Nephron (organoid): ENCODE measurements around the gene NOC4L.

Source experiments
- H3K27ac Mint-ChIP-seq, 3 experiments: 2 replicates each; pipeline ENCODE4 v1.8.0; 2020; ENCODE audit warnings: mixed read lengths in 3 of 3, mild to moderate bottlenecking in 2 of 3, moderate library complexity in 1 of 3
- H3K27me3 Mint-ChIP-seq: 2 replicates; pipeline ENCODE4 v1.8.0; 2021; ENCODE audit warnings: low read depth, mild to moderate bottlenecking, moderate library complexity, mixed read lengths
- H3K36me3 Mint-ChIP-seq: 2 replicates; pipeline ENCODE4 v1.8.0; 2020; ENCODE audit warnings: low read depth, mixed read lengths
- H3K4me1 Mint-ChIP-seq: 2 replicates; pipeline ENCODE4 v1.8.0; 2020; ENCODE audit warnings: mixed read lengths
- H3K4me3 Mint-ChIP-seq, 3 experiments: 2 replicates each; pipeline ENCODE4 v1.8.0; 2020; ENCODE audit warnings: mild to moderate bottlenecking in 3 of 3, mixed read lengths in 3 of 3, moderate library complexity in 2 of 3
- H3K9me3 Mint-ChIP-seq: 2 replicates; pipeline ENCODE4 v1.8.0; 2020; ENCODE audit warnings: mixed read lengths
- TF ChIP-seq, protein P1 (sequence below), 3 experiments: fragments of 200-600 bp; sonication (generic); IDR thresholded peaks; one replicate each; pipeline ENCODE4 v1.5.0; 2021; ENCODE audit warnings: antibody characterized with exemption in 3 of 3; ENCODE audit not compliant: unreplicated experiment in 3 of 3

NOC4L gene

DNA sequence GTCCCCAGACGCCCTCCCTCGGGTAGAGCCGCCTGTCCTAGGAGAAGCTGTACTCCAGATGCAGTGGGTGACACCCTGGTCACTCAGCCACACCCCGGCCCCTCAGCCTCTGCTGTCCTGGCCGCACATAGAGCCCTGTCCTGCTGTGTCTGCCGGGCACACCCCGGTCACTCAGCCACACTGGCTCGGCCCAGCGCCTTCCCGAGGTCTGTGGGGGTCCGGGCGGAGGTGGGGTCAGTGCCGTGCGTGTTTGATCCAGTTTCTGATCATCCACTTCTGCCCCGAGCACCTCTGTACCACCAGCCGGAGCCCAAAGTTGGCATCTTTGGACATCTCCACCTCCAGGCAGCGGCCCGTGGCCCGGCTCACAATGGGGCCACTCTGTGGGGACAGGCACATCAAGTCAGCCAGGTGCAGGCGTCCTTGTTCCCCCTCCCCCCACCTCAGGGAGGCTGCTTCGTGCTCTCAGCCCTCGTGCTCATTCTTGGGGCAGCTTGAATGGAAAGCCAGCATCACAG lies 52.7 kb downstream of the NOC4L start:
- Mint-ChIP-seq H3K9me3 (peaks cover 7% of the 10 kb centered on the region), H3K27me3 (peaks cover 46% of the 10 kb centered on the region), H3K36me3 (no peaks in the 10 kb centered on the region), H3K27ac (no peak overlapping the region), H3K4me1 (no peaks in the 10 kb centered on the region), H3K4me3 (no peak overlapping the region)
- TF ChIP-seq, protein P1, sequence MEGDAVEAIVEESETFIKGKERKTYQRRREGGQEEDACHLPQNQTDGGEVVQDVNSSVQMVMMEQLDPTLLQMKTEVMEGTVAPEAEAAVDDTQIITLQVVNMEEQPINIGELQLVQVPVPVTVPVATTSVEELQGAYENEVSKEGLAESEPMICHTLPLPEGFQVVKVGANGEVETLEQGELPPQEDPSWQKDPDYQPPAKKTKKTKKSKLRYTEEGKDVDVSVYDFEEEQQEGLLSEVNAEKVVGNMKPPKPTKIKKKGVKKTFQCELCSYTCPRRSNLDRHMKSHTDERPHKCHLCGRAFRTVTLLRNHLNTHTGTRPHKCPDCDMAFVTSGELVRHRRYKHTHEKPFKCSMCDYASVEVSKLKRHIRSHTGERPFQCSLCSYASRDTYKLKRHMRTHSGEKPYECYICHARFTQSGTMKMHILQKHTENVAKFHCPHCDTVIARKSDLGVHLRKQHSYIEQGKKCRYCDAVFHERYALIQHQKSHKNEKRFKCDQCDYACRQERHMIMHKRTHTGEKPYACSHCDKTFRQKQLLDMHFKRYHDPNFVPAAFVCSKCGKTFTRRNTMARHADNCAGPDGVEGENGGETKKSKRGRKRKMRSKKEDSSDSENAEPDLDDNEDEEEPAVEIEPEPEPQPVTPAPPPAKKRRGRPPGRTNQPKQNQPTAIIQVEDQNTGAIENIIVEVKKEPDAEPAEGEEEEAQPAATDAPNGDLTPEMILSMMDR (IDR thresholded peaks at IDR 0.05; ENCODE audit: unreplicated experiment in 3 of 3): no peak

DNA sequence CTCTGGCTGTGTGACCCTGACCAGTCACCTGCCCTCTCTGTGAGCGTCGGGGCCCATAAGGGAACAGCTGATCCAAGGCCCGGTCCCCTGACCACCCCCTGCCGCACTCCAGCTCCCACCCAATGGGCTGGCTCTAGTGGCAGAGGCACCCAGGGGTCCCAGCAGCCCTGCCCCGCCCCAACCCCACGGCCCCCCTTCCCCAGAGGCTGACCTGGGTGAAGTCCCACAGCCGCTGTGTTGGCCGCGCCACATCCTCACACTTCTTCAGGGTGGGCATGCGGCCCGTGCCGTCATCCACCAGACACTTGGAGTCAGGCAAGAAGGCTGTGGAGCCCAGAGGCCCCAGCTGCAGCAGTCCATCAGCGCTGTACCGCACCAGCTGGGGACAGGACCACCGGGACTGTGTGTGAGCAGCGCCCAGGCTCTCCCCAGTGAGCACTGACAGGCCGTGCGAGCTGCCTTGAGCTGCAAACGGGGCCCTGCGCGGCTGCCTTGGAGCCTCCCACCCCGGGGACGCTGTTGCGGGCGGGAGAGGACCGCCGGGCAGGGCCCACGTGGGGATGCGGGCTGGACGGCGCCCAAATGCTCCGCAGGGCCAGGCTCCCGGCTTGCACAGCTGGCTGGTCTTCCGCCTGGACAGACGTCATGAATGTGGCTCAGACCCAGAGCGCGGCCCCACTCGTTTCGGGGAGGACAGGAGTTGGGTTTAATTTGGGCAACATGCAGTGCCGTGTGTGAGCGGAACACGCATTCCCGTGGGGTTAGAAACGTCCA lies 53.5 kb downstream of the NOC4L start:
- TF ChIP-seq, protein P1 (IDR thresholded peaks at IDR 0.05; ENCODE audit: unreplicated experiment in 3 of 3): no peak
- no peaks in the 10 kb centered on the region for H3K36me3 Mint-ChIP-seq
- peaks cover 48% of the 10 kb centered on the region for H3K27me3 Mint-ChIP-seq
- no peaks in the 10 kb centered on the region for H3K4me1 Mint-ChIP-seq
- H3K4me3 Mint-ChIP-seq: no peak overlapping the region
- no peak overlapping the region for H3K27ac Mint-ChIP-seq
- peaks cover 7% of the 10 kb centered on the region for H3K9me3 Mint-ChIP-seq

DNA sequence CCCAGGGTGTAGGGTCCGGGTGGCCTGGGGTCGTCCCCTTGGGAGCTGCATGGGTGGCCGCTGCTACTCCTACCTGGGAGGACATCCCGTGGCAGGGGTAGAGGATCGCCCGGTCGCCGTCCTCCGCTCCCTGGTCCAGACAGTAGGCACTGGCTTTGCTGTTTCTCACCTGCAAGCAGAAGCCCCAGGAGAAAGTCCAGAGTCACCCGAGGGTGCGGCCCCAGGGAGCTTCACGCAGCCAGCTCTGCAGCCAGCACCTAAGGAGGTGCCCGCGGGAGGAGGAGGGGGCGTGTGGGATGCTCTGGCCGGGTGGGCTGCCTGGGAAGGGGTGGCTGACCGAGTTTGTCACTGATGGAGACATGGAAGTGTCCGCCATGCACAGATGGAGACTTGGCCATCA lies 54.8 kb downstream of the NOC4L start:
- H3K36me3 Mint-ChIP-seq: no peaks in the 10 kb centered on the region
- peaks cover 3% of the 10 kb centered on the region for H3K4me1 Mint-ChIP-seq
- TF ChIP-seq, protein P1 (IDR thresholded peaks at IDR 0.05; ENCODE audit: unreplicated experiment in 3 of 3): no peak
- H3K4me3 Mint-ChIP-seq: no peak overlapping the region
- no peak overlapping the region for H3K27ac Mint-ChIP-seq
- peaks cover 3% of the 10 kb centered on the region for H3K9me3 Mint-ChIP-seq
- peaks cover 44% of the 10 kb centered on the region for H3K27me3 Mint-ChIP-seq

DNA sequence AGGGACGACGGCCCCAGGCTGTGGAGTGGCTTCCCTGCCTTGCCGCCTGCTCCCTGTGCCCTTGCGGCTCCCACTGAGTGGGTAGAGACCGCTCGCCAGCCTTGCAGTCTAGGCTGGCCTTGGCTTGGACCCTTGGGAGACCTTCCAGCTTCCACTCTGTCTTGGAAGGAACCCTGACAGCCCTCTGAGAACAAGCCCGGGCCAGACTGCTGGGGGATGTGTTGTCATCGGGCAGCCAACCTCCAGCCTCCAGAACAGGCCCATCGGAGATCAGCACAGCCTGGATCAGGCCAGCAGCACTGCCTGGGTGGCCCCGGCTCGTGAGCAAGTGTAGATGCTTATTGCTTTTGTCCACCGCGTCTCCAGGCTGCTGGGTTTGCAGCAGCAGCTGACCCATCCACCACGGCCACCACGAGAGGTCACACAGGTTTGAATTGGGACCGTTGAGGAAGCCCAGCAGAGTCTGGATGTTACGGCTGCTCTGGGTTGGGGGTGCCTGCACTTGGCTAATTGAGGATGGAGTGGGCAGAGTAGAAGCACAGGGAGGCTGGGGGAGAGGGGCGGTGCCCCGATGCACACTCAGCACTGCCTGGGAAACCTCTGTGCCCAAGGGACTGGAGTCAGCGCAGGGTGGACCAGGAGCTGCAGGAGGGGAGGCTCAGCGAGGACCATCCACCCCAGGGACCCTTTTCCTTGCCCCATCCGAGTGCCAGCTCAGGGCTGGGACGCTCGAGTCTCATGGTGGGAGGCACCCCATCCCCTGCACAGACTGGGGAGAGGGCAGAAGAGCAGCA lies 55.5 kb downstream of the NOC4L start:
- H3K36me3 Mint-ChIP-seq: no peaks in the 10 kb centered on the region
- H3K27me3 Mint-ChIP-seq: peaks cover 44% of the 10 kb centered on the region
- H3K4me1 Mint-ChIP-seq: peaks cover 9% of the 10 kb centered on the region
- TF ChIP-seq, protein P1 (IDR thresholded peaks at IDR 0.05; ENCODE audit: unreplicated experiment in 3 of 3): no peak
- no peak overlapping the region for H3K4me3 Mint-ChIP-seq
- H3K9me3 Mint-ChIP-seq: no peaks in the 10 kb centered on the region
- no peak overlapping the region for H3K27ac Mint-ChIP-seq

DNA sequence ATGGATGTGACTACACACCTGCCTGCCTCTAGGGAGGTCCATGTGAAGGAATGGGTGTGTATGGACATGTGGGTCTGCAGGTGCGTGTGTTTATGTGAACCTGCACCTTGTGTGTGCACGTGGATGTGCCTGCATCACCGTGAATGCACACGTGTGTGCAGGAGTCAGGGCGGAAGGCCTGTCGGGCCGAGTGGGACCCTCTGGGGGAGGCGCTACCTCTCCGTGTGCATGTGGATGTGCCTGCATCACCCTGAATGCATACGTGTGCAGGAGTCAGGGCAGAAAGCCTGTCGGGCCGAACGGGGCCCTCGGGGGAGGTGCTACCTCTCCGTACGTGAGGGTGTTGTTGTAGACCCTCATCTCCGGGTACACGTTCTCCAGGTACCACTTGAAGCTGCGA lies 56.5 kb downstream of the NOC4L start:
- Mint-ChIP-seq H3K27ac (no peak overlapping the region), H3K36me3 (no peaks in the 10 kb centered on the region), H3K9me3 (no peaks in the 10 kb centered on the region)

More for the DNA sequence above, 56.5 kb downstream of the NOC4L start:
- Mint-ChIP-seq H3K4me3 (no peak overlapping the region), H3K4me1 (peaks cover 10% of the 10 kb centered on the region), H3K27me3 (peaks cover 52% of the 10 kb centered on the region)
- TF ChIP-seq, protein P1 (IDR thresholded peaks at IDR 0.05; ENCODE audit: unreplicated experiment in 3 of 3): no peak
